Left ventricle myocardium inferior (tissue), 1 donor: Measurements from ENCODE around the gene AFF1. TPM values are rescaled to one million over a fixed set of nuclear protein-coding genes. Genes with fewer than 3 reads are reported as not detected.
A peak's percentile ranks its signal among the peaks of the same experiment; 100 is the strongest.

Experiments
- DNase-seq: peaks from one replicate; pipeline ENCODE4 v3.0.0-alpha.2; 2020
- H3K27ac ChIP-seq: fragments of 200-600 bp; replicated peaks from 2 replicates; pipeline ENCODE4 v1.8.0; 2021
- H3K27me3 ChIP-seq: fragments of 200-600 bp; 2 replicates; pipeline ENCODE4 v1.8.0; 2021; ENCODE audit warnings: low read depth
- H3K36me3 ChIP-seq: fragments of 200-600 bp; 2 replicates; pipeline ENCODE4 v1.8.0; 2021
- H3K4me1 ChIP-seq: fragments of 200-600 bp; 2 replicates; pipeline ENCODE4 v1.8.0; 2021
- H3K4me3 ChIP-seq: fragments of 200-600 bp; 2 replicates; pipeline ENCODE4 v1.8.0; 2021; ENCODE audit warnings: mild to moderate bottlenecking, moderate library complexity
- H3K9me3 ChIP-seq: fragments of 200-600 bp; replicated peaks from 2 replicates; pipeline ENCODE4 v1.8.0; 2021
- intact Hi-C: fragments of 100-400 bp; cut with micrococcal nuclease; formaldehyde crosslinking; loops from one replicate; pipeline ENCODE4 v1.11.0; 2022
- total RNA-seq: library from RNA; stranded (reverse); fragmentation: NEBNext Ultra II Directional; extraction: Animal tissue kit (Norgen Biotek cat#: 25700); gene quantifications from one replicate; pipeline ENCODE4 v1.2.1, GENCODE V29; 2021
- TF ChIP-seq, protein P1 (sequence below): fragments of 200-600 bp; IDR thresholded peaks from 2 replicates; pipeline ENCODE4 v1.8.0; 2021; ENCODE audit warnings: antibody characterized with exemption, mild to moderate bottlenecking, borderline replicate concordance
- donor health status: DM: no; HTN: yes; CAD: no; lungs with severe emphysema.

The AFF1 gene
- total RNA-seq, 1 donor from 2014 or later, result 67.9 TPM

DNA sequence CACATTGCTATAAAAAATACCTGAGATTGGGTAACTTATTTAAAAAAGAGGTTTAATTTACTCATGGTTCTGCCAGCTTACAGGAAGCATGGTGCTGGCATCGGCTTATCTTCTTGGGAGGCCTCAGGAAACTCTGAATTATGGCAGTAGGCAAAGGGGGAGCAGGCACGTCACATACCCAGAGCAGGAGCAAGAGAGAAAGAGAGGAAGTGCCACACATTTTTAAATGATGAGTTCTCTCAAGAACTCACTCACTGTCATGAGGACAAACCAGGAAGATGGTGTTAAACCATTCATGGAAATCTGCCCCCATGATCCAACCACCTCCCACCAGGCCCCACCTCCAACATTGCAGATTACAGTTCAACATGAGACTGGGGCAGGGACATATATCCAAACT lies 10.0 kb upstream of the AFF1 start:
- Histone ChIP-seq H3K4me3 (no peak overlapping the region), H3K27me3 (no peaks in the 10 kb centered on the region), H3K9me3 (no peaks in the 10 kb centered on the region), H3K36me3 (peaks cover 15% of the 10 kb centered on the region), H3K4me1 (peaks cover 4% of the 10 kb centered on the region), H3K27ac (no peak overlapping the region)
- intact Hi-C loops, result loop anchor here (5.0 to 10.0 kb wide), 2 partner anchors 167 to 310 kb away; no protein-coding TSS in a partner anchor
- TF ChIP-seq, protein P1, sequence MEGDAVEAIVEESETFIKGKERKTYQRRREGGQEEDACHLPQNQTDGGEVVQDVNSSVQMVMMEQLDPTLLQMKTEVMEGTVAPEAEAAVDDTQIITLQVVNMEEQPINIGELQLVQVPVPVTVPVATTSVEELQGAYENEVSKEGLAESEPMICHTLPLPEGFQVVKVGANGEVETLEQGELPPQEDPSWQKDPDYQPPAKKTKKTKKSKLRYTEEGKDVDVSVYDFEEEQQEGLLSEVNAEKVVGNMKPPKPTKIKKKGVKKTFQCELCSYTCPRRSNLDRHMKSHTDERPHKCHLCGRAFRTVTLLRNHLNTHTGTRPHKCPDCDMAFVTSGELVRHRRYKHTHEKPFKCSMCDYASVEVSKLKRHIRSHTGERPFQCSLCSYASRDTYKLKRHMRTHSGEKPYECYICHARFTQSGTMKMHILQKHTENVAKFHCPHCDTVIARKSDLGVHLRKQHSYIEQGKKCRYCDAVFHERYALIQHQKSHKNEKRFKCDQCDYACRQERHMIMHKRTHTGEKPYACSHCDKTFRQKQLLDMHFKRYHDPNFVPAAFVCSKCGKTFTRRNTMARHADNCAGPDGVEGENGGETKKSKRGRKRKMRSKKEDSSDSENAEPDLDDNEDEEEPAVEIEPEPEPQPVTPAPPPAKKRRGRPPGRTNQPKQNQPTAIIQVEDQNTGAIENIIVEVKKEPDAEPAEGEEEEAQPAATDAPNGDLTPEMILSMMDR, result no peak
- DNase-seq, result no peak

DNA sequence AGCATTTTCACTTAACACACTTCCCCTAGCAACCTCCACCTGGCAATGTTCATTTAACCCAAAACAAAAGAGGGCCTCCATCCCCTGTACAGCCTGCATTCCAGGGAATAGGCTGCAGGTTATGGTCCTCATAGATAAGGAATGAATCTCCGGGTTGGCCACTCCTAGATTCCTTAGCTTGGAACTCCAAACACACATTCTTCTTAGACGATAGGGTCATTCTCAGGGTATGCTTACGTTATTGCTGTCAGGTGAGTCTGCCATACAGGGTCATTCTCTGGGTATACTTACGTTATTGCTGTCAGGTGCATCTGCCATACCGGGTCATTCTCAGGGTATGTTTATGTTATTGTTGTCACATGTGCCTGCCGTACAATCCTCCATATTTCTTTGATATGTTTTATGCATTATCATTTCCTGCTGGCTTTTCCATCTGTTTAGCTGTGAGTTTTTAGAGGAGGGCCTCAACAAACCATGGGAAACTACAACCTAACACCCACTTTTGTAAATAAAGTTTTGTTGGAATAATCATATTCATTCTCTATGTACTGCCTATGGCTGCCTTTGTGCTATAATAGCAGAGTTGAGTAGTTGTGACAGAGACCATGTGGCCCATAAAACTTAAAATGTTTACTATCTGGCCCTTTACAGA lies 8.2 kb upstream of the AFF1 start:
- Histone ChIP-seq H3K4me1 (peaks cover 4% of the 10 kb centered on the region), H3K4me3 (no peak overlapping the region), H3K36me3 (peaks cover 23% of the 10 kb centered on the region), H3K27ac (no peak overlapping the region), H3K9me3 (no peaks in the 10 kb centered on the region), H3K27me3 (no peaks in the 10 kb centered on the region)
- TF ChIP-seq, protein P1, result no peak
- intact Hi-C loops, result loop anchor here (10.0 kb wide), 1 partner anchor 308 kb away; no protein-coding TSS in a partner anchor
- no peak for DNase-seq

DNA sequence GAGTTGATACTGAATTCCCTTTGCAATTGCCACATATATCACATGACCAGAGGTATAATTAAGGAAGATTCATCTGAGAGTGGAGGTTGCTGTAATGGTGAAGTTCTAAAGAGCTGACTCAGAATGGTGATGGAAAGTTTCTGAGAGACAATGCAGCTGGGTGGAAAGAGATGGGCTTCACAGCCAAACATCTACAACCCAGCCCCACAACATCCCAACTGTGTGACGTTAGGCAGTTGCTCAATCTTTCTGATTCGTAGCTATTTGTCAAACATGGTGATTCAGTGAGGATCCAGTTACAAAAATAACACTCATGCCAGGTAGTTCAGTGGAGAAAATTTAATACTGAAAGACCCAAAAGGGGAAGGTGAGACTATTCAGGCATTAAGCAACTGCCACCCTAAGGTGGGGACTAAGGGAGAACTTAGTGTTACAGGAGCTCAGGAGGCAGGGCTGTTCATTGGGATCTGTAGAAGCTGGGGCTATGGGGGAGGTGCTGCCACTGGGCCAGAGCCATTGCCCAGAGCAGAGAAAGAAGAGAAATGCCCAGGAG lies 6.9 kb upstream of the AFF1 start:
- TF ChIP-seq, protein P1, result no peak
- intact Hi-C loops, result loop anchor here (10.0 kb wide), 1 partner anchor 307 kb away; no protein-coding TSS in a partner anchor
- Histone ChIP-seq H3K27me3 (no peaks in the 10 kb centered on the region), H3K4me3 (no peak overlapping the region), H3K4me1 (no peaks in the 10 kb centered on the region), H3K27ac (no peak overlapping the region), H3K9me3 (no peaks in the 10 kb centered on the region), H3K36me3 (peaks cover 23% of the 10 kb centered on the region)
- DNase-seq, result no peak

GRCh38 chr4:86928400-86929255 lies 6.2 kb upstream of the AFF1 start:
- Histone ChIP-seq H3K9me3 (no peaks in the 10 kb centered on the region), H3K36me3 (peaks cover 23% of the 10 kb centered on the region), H3K4me1 (peaks cover 3% of the 10 kb centered on the region), H3K27me3 (no peaks in the 10 kb centered on the region), H3K27ac (no peak overlapping the region), H3K4me3 (no peak overlapping the region)
- DNase-seq, result no peak
- TF ChIP-seq, protein P1, result no peak
- intact Hi-C loops, result loop anchor here (10.0 kb wide), 1 partner anchor 306 kb away; no protein-coding TSS in a partner anchor

DNA sequence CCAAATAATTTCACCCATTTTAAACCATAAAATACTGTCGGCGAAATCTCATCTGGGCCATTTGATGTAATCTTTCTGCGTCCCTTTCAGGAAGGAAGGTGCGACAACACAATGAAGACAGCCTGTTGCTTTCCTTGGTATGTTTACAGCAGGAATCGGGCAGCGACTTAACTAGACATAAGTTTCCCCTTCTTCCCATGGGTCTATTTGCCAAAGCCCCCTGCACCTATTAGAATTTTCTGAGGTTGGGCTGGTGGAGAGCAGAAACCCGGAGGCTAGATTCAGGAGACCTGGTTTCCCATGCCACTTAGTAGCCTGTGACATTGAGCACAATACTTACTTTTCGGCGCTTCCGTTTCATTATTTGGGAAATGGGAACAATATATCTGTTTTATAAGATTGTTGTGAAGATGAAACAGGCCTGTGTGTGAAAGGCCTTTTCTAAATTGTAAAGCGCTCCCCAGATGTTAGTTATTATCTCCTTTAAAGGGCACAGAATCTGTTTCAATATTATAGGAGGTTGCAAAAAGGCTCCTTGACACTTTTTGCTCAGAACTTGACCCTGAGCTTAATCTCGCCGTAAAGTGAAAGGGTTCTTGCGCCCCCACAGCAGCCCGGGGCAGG lies 552 bp upstream of the AFF1 start:
- Histone ChIP-seq H3K27me3 (no peaks in the 10 kb centered on the region), H3K4me1 (peaks cover 47% of the 10 kb centered on the region), H3K9me3 (no peaks in the 10 kb centered on the region), H3K36me3 (peaks cover 13% of the 10 kb centered on the region), H3K27ac (peak overlapping the region; percentile 99), H3K4me3 (peak overlapping the region; percentile 92)
- no peak for DNase-seq
- TF ChIP-seq, protein P1, result no peak
- intact Hi-C loops, result no loop called here
